ENCODE measurements around the gene FHDC1. TPM values are rescaled to one million over a fixed set of nuclear protein-coding genes. Genes with fewer than 3 reads are reported as not detected.
"Not testable (repeated sequence)": the region's sequence is repeated elsewhere in the genome, so short reads cannot be mapped to it uniquely, and the experiment has no call there.

FHDC1 gene, protein sequence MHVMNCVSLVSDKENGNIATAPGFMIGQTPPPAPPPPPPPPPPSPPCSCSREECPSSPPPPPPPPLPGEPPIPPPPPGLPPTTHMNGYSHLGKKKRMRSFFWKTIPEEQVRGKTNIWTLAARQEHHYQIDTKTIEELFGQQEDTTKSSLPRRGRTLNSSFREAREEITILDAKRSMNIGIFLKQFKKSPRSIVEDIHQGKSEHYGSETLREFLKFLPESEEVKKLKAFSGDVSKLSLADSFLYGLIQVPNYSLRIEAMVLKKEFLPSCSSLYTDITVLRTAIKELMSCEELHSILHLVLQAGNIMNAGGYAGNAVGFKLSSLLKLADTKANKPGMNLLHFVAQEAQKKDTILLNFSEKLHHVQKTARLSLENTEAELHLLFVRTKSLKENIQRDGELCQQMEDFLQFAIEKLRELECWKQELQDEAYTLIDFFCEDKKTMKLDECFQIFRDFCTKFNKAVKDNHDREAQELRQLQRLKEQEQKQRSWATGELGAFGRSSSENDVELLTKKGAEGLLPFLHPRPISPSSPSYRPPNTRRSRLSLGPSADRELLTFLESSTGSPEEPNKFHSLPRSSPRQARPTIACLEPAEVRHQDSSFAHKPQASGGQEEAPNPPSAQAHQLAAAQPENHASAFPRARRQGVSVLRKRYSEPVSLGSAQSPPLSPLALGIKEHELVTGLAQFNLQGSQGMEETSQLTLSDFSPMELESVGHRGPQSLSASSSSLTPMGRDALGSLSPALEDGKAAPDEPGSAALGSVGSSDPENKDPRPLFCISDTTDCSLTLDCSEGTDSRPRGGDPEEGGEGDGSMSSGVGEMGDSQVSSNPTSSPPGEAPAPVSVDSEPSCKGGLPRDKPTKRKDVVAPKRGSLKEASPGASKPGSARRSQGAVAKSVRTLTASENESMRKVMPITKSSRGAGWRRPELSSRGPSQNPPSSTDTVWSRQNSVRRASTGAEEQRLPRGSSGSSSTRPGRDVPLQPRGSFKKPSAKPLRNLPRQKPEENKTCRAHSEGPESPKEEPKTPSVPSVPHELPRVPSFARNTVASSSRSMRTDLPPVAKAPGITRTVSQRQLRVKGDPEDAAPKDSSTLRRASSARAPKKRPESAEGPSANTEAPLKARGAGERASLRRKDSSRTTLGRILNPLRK
- polyA plus RNA-seq (ENCODE audit: insufficient read length) = 4.6 TPM
- long read RNA-seq, donor 1 = 0 reads
- long read RNA-seq, donor 2 = 0 reads
- long read RNA-seq, donor 3, full-length matches to known transcripts = 1 of 1 reads
- long read RNA-seq, donor 3, partial matches to known transcripts = 0 of 1 reads
- long read RNA-seq, donor 3, other reads (novel, unspliced or antisense) = 0 of 1 reads
- long read RNA-seq, donor 4 = 0 reads
- long read RNA-seq, donor 5 = 0 reads
- long read RNA-seq, donor 6 = 0 reads
- long read RNA-seq, donor 7, full-length matches to known transcripts = 1 of 1 reads
- long read RNA-seq, donor 7, partial matches to known transcripts = 0 of 1 reads
- long read RNA-seq, donor 7, other reads (novel, unspliced or antisense) = 0 of 1 reads
- long read RNA-seq, donor 8 = 0 reads

DNA sequence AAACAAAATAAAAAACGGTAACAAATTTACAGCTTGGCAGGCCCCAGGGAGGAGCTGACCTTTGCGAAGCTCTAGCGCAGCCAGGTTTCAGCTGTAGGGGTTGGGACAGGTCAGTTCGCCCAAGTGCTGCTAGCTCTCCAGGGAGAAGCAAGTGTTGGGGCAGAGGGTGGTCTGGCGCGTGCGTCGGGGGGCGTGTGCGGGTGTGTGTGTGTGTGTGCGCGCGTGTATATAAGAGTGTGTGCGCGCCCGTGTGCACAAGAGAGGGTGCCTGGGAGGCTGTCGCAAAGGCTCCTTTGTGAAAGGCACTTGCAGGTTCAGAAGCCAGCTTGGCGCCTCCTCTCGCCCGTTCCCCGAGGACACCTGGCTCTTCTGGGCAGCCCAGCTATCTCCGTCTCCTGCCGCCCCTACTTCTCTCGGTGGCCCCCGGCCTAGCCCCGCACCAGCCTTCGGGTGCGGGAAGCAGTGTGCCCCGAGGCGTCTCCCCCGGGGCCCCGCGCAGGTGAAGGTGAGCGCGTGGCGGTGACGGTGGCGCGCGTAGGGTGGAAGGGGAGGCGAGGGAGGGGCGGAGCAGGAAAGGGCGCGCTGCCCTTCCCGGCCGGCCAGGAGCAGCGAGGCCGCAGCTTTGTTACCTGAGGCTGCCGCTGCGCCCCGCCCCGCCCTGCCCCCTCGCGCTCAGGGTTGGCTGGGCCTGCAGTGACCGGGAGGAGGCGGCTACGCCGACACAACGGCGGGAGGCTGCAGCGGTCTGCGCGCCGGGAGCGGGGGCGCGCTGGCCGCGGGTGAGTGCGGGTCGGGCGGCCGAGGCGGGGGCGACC is at the start of gene FHDC1:
FHDC1 (plus strand) TSS at position 693 of the 815 bp plus-strand sequence. CDS start 6,735 bp downstream, outside the sequence.
- peak; percentile 47 for DNase-seq

DNA sequence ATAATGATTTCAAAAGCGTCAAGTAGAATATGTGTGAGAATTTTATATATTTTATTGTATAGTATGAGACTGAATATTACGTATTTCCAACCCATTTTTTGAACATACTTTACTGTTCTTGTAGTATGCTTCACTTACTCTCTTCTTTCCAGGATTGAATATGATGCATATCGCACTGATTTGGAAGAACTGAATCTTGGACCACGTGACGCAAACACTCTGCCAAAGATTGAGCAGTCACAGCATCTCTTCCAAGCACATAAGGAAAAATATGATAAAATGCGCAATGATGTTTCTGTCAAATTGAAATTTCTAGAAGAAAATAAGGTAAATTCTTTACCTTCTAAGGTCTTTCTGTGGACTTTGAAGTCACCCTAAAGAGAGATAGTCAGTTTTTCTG is 48.1 kb upstream of the FHDC1 start:
- DNase-seq = no peak

DNA sequence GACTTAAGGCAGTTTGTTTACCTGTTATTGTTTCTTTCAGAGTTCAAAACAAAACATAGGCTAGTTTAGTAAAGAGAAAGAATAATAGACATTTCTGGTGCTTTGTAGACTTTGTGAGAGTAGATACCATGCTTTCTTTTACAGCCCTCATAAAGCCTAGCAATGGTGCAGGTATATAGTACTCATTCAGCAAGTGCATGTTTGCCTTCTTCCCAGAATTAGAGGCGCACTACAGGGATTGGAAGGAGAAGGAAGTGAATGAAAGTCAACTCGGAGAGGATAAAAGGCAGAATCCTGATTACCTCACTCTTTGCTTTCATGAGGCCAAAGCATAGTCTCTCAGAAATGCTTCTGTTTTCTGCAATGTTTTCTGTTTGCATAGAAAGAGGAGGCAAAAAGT is 43.1 kb upstream of the FHDC1 start:
- DNase-seq = no peak

DNA sequence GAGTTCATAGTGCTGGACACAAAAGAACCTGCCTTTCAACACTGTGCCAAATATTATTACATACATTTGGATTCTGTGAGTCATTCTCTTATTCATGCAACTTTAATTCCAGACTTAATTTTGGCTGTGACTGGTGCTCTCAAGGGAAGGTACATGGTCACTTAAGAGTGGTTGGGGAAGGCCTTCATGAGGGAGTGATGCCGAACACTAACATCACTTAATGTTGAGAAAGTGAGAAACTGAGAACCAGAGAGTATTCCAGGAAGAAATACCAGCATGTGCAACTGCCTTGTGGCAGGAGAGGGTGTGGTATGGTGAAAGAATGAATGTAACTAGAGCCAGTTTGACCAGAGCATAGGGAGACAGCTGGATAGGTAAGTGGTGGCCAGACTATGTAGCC is 41.5 kb upstream of the FHDC1 start:
- no peak for DNase-seq

DNA sequence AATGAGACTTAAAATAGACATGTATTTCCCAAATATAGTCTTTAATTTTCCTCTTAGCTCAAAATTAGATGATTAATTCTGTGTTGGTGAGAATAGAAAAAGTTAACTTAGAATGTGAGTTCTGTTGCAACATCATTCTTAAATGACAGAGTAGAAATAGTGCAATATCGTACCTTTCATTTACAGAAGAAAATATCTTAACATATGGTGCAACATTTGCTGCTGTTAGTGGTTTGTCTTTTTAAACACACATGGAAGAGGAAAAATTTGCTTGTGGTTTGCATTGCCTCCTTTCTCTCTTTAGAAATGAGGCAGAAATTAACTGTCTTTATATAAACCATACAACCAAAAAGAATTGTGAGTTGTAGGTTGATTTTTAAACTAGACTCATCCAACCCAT is 39.3 kb upstream of the FHDC1 start:
- no peak for DNase-seq

DNA sequence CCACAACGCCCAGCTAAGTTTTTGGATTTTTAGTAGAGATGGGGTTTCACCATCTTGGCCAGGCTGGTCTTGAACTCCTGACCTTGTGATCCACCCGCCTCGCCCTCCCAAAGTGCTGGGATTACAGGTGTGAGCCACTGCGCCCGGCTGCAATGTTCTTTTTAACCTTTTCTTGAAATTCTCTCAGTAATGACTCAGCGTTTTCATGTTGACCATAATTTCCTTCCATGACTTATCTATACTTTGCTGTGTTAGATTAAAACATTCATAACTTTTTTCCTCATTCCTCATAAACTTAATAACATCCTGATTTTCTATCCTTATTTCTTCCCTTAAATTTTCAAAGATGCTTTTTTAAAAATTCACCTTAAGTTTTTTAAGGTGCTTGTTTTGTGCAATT is 38.0 kb upstream of the FHDC1 start:
- not testable (repeated sequence) for DNase-seq

DNA sequence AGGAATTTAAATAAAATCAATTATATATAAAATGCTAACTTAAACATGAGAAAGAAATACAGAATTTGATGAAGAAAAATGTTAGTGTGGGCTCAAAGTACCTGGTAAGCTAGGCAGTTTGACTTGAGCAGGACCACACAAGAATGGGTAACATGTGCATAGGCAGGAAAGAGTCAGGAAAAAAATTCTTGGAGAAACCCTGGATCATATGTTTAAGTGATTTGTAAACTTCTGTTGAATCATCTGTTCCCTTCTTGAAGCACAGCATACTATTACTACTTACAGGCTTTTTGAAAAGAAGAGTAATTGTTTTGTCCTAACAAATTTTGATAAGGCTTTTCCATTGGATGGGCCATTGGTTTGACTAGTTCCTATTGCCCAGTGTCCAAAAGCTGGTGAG is 37.5 kb upstream of the FHDC1 start:
- no peak for DNase-seq

DNA sequence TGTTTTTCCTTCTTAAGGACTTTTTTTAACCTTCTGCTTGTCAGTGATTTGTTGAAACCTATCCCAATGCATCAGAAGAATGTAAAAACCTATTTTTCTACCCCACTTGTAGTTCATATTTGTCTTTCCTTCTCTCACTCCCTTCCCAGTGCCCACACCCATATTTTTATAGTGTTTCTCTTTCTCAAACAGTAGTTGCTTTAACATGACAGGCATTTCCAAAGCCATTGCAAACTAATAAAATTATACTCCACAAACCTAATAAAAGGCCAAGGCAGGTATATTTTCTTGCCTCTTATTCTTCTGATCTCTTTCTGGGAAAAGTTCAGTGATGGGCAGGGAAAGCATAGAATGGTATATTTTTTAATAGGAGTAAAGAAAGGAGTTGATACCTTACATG is 35.7 kb upstream of the FHDC1 start:
- no peak for DNase-seq

DNA sequence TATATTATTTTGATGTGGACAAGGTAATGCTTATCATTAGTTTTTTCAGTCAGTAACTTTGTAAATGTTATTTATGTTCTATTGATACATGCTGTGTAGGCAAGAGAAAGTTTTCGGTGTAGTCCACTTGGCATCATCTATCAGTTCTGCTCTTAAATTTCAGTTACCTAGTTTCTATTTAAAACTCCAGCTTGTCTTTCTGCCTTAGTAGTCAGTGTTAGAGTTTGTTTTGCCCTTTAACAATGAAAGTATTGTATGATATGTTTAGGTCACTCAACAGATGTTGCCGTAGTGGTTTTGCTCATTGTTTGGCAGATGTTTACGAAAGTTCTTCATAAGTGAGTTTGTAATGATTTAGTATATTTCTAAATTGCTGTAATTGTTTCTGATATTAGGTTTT is 34.9 kb upstream of the FHDC1 start:
- DNase-seq = no peak

DNA sequence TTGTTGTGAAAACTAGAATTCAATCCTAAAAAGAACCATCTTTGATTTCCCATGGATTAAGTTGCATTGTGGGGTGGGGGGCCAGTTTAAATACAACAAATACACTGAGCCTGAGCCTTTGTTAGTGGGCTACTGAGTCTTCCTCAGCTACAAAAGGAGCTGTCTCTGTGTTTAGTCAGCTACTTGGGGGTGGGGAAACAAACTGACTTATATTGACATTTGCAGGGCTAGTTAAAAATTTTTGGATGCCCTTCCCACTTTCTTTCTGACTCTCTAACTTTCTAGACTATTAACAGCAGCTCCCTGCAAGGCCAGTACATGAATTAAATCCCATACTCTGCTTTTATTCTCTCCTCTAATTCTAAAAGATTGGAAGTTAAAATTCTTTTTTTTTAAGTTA is 32.5 kb upstream of the FHDC1 start:
- no peak for DNase-seq

DNA sequence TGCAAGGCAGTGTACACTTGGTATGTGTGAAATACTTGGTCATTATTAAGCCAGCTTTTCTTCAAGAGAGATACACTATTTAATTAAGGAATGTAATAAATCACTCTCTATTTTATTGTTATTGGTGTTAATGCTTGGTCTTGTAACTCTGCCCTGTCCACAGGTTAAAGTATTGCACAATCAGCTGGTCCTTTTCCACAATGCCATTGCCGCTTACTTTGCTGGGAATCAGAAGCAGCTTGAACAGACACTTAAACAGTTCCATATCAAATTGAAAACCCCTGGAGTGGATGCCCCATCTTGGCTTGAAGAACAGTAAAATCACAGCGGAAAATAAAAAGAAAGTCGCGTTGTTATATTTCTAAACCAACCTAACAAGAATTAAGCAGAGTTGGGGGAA is 26.2 kb upstream of the FHDC1 start:
- no peak for DNase-seq

DNA sequence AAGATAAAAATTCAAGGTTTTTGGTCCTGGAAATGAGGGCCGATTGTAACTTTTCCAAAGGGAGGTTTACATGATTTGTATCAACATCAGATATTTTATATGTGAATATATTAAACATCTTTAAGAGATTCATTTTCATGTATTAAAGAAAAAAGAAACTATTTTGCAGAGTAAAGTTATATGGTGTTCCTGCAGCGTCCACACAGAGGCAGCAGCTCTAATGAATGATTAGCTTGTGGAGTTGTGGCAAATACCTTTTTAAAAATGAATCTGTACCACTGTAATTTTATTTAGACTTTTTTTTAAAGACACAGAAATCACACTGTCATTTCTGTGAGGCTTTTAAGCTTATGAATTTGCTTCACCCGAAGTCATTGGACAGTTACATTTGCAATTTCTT is 25.6 kb upstream of the FHDC1 start:
- no peak for DNase-seq

DNA sequence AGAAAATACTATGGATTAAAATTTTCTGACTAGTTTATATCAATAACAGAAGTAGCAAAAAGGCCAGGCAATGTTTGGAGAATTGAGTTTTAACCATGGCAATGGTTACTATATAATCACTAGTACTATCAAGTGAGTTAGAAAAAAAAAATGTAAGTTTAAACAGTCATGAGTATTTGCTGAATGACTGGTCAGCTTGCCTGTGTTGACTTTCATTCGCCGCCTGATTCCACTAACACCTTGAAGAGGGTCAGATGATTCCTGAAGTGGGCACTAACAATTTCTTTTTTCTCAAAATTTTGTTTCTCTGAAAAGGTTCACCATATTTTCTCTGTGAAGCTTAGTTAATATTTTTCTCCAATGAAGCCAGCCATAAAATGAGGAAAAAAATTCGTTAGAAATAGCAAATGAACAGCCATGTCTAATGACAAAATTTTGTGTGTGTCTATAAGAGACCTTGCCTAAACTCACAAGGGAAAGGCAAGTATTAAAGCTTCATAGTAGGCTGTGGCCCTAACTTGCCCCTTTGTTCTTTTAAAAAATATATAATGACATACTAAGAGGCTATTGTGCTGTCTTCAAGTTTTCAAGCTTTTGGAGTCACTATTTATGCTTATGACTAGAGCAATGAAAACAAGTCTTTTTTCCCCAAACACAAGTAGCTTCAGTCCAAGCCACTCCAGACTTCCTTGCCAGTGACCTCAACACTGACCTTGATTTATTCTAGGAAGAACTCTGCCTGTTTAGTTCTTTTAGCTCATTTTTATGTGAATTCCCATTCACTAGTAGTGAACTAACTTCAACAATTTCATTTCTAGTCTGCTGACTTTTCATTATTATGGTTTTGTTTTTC is 18.4 kb upstream of the FHDC1 start:
- DNase-seq = no peak

DNA sequence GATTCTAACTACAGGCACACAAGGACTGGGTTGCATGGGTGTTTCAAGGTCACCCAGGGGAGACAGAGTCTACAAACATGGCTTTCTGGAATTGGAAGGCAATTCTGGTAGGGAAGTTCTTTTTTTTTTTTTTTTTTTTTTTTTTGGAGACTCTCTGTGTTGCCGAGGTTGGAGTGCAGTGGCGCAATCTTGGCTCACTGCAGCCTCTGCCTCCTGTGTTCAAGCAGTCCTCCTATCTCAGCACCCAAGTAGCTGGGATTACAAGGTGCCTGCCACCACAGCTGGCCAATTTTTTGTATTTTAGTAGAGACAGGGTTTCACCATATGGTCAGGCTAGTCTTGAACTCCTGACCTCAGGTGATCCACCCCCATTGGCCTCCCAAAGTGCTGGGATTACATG is 16.3 kb upstream of the FHDC1 start:
- no peak for DNase-seq

DNA sequence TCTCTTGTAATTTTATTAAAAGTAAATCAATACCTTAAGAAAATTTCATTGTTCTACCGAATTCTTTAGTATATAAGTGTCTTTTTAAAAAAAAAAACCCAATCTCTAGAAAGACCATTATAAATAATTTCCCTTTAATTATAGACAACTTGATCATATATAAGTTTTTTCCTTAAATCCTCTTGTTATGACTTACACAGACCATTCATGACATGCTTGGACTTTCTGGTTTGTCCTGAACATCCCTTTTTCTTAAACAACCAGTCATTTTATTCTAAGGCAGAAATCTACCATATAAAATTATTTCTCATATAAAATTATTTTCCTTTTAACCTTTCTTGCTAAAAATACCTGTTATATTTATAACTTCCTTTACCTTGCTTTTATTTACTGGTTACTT is 15.4 kb upstream of the FHDC1 start:
- DNase-seq = no peak

DNA sequence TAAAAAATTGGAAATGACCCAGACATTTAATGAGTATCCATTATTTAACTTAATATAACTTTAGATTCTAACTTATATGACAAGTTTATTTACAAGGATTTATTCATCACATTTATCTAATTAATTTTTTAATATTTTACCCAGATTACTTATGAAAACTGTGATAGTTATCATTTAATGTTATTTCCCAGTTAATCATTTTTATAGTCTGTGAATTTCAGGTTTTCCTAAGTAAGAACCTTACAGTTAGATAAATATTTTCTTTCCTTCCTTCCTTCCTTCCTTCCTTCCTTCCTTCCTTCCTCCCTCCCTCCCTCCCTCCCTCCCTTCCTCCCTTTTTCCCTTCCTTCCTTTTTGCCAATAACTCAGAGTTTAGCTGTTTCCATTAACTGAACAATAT is 14.8 kb upstream of the FHDC1 start:
- no peak for DNase-seq

DNA sequence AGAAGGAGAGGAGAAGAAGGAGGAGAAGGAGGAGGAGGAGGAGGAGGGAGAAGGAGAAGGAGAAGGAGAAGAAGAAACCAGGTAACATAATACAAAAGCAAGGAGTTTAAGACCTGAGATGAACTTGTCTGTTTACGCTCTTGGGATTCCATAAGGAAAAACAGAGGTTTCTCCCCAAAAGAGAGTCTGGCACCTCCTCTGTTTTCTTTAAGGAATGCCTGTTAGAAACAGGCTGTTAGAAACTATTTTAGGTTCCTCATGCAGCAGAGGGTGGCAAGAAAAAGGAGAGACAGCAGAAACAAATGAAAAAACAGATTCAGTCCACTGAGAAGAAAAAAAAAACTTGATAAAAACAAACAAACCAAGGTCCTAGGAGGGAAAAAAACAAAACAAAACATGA is 10.3 kb upstream of the FHDC1 start:
- DNase-seq = no peak

DNA sequence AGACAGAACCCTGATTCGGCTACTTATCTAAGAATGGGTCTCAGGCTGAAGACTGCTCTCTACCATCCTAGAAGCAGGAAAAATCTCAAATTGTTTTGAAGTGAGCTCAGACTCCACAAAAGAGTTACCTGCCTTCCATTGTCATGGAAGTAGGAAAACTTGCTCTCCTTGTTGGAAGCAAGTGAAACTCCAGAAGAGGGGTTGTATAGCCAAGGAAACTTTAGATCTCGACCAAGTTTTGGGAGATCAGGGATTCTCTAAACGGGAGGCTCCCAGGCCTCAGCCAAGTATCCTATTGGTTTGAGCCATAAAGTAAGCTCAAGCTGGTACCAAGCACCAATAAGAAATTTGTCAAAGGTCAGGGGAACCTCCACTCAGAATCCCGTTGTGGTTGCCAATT is 9.2 kb upstream of the FHDC1 start:
- no peak for DNase-seq

DNA sequence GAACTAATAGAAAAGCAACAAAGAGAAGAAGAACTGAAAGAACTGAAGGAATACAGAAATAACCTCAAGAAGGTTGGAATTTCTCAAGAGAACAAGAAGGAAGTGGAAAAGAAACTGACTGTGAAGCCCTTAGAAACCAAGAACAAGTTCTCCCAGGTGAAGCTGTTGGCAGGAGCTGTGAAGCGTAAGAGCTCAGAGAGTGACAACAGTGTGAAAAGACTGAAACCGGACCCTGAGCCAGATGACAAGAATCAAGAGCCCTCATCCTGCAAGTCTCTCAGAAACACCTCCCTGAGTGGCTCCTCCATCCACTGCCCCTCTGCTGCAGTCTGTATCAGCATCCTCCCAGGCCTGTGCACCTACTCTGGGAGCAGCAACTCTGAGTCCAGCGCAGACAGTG is 8.4 kb upstream of the FHDC1 start:
- no peak for DNase-seq

DNA sequence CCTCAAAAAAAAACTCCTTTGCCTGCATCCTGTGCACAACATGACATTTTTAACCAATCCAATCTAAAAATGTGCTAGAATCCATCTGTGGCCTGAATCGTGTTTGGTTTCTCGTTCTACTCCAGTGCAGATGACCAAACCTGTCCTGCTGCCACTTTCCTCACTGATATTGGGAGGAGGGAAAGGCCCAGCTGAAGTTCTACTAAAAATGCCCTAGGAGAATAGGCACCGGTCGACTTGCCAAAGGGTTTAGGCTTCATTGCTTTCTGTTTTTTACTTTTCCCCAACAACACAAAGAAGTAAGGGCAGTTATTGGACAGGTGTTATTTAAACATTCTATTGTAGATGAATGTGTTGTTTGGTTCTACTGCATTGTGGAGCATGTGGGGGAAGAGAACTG is 7.8 kb upstream of the FHDC1 start:
- no peak for DNase-seq

All from left kidney (tissue), 8 donors.